H1 (cell line): ENCODE data around the gene MAGIX. TPM values are rescaled to one million over a fixed set of nuclear protein-coding genes. Genes with fewer than 3 reads are reported as not detected.
"Not testable (repeated sequence)": the region's sequence is repeated elsewhere in the genome, so short reads cannot be mapped to it uniquely, and the experiment has no call there.

Experiments
- CTCF ChIA-PET: fragments of 300-600 bp; sonication (Branson Sonifier 250); formaldehyde crosslinking; loops from one replicate; lab custom pipeline; 2021; ENCODE audit not compliant: partially characterized antibody; lab: Charles Lee
- POLR2A ChIA-PET: fragments of 300-600 bp; sonication (Branson Sonifier 250); formaldehyde crosslinking; loops from one replicate; lab custom pipeline; 2021; ENCODE audit warnings: inconsistent platforms; ENCODE audit not compliant: partially characterized antibody; lab: Charles Lee
- DNase-seq, 2 experiments: peaks; one replicate each; pipeline versions ENCODE4 v3.0.0 to v3.0.0-alpha.2; 2010 to 2022; ENCODE audit warnings: low spot score in 2 of 2, low read depth in 1 of 2, mixed read lengths in 1 of 2
- FAIRE-seq: peaks from 2 replicates; lab custom pipeline; 2011; peaks lifted over from hg19 to GRCh38; lab: Jason Lieb, UNC
- H2AFZ ChIP-seq: 2 replicates; pipeline ENCODE4 v1.8.1; 2012; ENCODE audit warnings: low read length, inconsistent platforms
- H2AK5ac ChIP-seq: 2 replicates; pipeline ENCODE4 v1.6.1; 2013; ENCODE audit warnings: low read depth, low read length
- H2BK120ac ChIP-seq: replicated peaks from 2 replicates; pipeline ENCODE3; 2013; ENCODE audit warnings: low read depth, low read length, inconsistent platforms
- H2BK12ac ChIP-seq: 2 replicates; pipeline ENCODE4 v1.6.1; 2013; ENCODE audit warnings: low read depth, low read length
- H2BK15ac ChIP-seq: 2 replicates; pipeline ENCODE4 v1.6.1; 2013; ENCODE audit warnings: low read length
- H2BK20ac ChIP-seq: 2 replicates; pipeline ENCODE4 v1.6.1; 2013; ENCODE audit warnings: low read length
- H2BK5ac ChIP-seq: 2 replicates; pipeline ENCODE4 v1.6.1; 2013; ENCODE audit warnings: low read depth, low read length
- H3K14ac ChIP-seq: 2 replicates; pipeline ENCODE4 v1.6.1; 2013; ENCODE audit warnings: inconsistent platforms; ENCODE audit not compliant: insufficient read length
- H3K18ac ChIP-seq: 2 replicates; pipeline ENCODE4 v1.6.1; 2013; ENCODE audit warnings: low read length; ENCODE audit errors: extremely low read depth
- H3K23ac ChIP-seq: 2 replicates; pipeline ENCODE4 v1.6.1; 2013; ENCODE audit warnings: inconsistent platforms; ENCODE audit not compliant: insufficient read length
- H3K23me2 ChIP-seq: 2 replicates; pipeline ENCODE4 v1.6.1; 2013; ENCODE audit warnings: low read depth, low read length
- H3K27ac ChIP-seq: 2 replicates; pipeline ENCODE4 v1.6.1; 2011; ENCODE audit warnings: low read depth, low read length, inconsistent platforms
- H3K27me3 ChIP-seq, 4 experiments: replicated peaks in 1 of 4; 1 replicate in 1 of 4; 2 replicates in 3 of 4; pipeline versions ENCODE4 v1.6.1 to v1.8.1; 2011 to 2013; ENCODE audit warnings: low read length in 3 of 4, mild to moderate bottlenecking in 3 of 4, inconsistent platforms in 2 of 4, mixed read lengths in 2 of 4, moderate library complexity in 1 of 4; ENCODE audit not compliant: control insufficient read depth in 3 of 4, insufficient read depth in 3 of 4; ENCODE audit errors: extremely low read depth in 1 of 4
- H3K36me3 ChIP-seq, 4 experiments: 2 replicates each; pipeline versions ENCODE4 v1.6.1 to v1.8.1; 2011 to 2013; ENCODE audit warnings: mild to moderate bottlenecking in 4 of 4, low read length in 3 of 4, moderate library complexity in 2 of 4, control low read depth in 1 of 4, inconsistent platforms in 1 of 4; ENCODE audit not compliant: insufficient read depth in 4 of 4, control insufficient read depth in 2 of 4
- H3K4ac ChIP-seq: replicated peaks from 2 replicates; pipeline ENCODE3; 2013; ENCODE audit warnings: low read length, low read depth, mixed read lengths, inconsistent platforms; ENCODE audit not compliant: insufficient read length
- H3K4me1 ChIP-seq, 4 experiments: replicated peaks in 1 of 4; 1 replicate in 1 of 4; 2 replicates in 3 of 4; pipeline versions ENCODE4 v1.6.1 to v1.8.1; 2011 to 2013; ENCODE audit warnings: low read length in 3 of 4, inconsistent platforms in 2 of 4, mixed read lengths in 1 of 4; ENCODE audit not compliant: insufficient read depth in 4 of 4, control insufficient read depth in 3 of 4
- H3K4me2 ChIP-seq, 2 experiments: 2 replicates each; pipeline versions ENCODE4 v1.6.1 to v1.8.1; 2011 to 2013; ENCODE audit warnings: low read depth in 2 of 2, low read length in 2 of 2, control low read depth in 1 of 2, inconsistent platforms in 1 of 2, mild to moderate bottlenecking in 1 of 2; ENCODE audit not compliant: insufficient read depth in 1 of 2
- H3K4me3 ChIP-seq, 4 experiments: fragments of 200-600, 300-600 bp in 1 of 4; sonication (generic), shearing (Covaris generic), sonication (Bioruptor Twin) in 1 of 4; 2 replicates each; pipeline versions ENCODE4 v1.5.1 to v1.8.1; 2011 to 2016; ENCODE audit warnings: low read length in 4 of 4, low read depth in 3 of 4, control low read depth in 2 of 4, inconsistent platforms in 2 of 4, mild to moderate bottlenecking in 2 of 4, mixed read lengths in 1 of 4, moderate library complexity in 1 of 4; ENCODE audit not compliant: insufficient read depth in 2 of 4; ENCODE audit errors: extremely low read depth in 1 of 4
- H3K56ac ChIP-seq: replicated peaks from 2 replicates; pipeline ENCODE3; 2013; ENCODE audit warnings: low read depth, mild to moderate bottlenecking, mixed read lengths, low read length, inconsistent platforms; ENCODE audit not compliant: insufficient read length
- H3K79me1 ChIP-seq: 2 replicates; pipeline ENCODE4 v1.6.1; 2013; ENCODE audit warnings: low read depth, low read length, control low read depth
- H3K79me2 ChIP-seq, 2 experiments: 2 replicates each; pipeline versions ENCODE4 v1.6.1 to v1.8.1; 2012 to 2013; ENCODE audit warnings: low read length in 2 of 2, mild to moderate bottlenecking in 2 of 2, inconsistent platforms in 1 of 2; ENCODE audit not compliant: insufficient read depth in 2 of 2, control insufficient read depth in 1 of 2
- H3K9ac ChIP-seq, 4 experiments: replicated peaks in 1 of 4; 1 replicate in 1 of 4; 2 replicates in 3 of 4; pipeline versions ENCODE4 v1.6.1 to v1.8.1; 2011 to 2013; ENCODE audit warnings: low read depth in 3 of 4, low read length in 3 of 4, control low read depth in 2 of 4, mild to moderate bottlenecking in 2 of 4, moderate library complexity in 2 of 4, inconsistent platforms in 1 of 4; ENCODE audit errors: extremely low read depth in 1 of 4
- H3K9me3 ChIP-seq, 2 experiments: 2 replicates each; pipeline versions ENCODE4 v1.6.1 to v1.8.1; 2012 to 2013; ENCODE audit warnings: mild to moderate bottlenecking in 2 of 2, moderate library complexity in 2 of 2, control low read depth in 1 of 2, inconsistent platforms in 1 of 2, low read depth in 1 of 2, low read length in 1 of 2, mixed read lengths in 1 of 2; ENCODE audit not compliant: insufficient read depth in 2 of 2
- H4K20me1 ChIP-seq, 2 experiments: replicated peaks in 1 of 2; 2 replicates each; pipeline versions ENCODE3 to v1.8.1; 2011 to 2013; ENCODE audit warnings: inconsistent platforms in 2 of 2, low read length in 2 of 2, mild to moderate bottlenecking in 1 of 2; ENCODE audit not compliant: insufficient read depth in 2 of 2, control insufficient read depth in 1 of 2
- H4K5ac ChIP-seq: 2 replicates; pipeline ENCODE4 v1.6.1; 2013; ENCODE audit warnings: low read length, low read depth, mixed read lengths, inconsistent platforms; ENCODE audit not compliant: insufficient read length
- H4K8ac ChIP-seq: 2 replicates; pipeline ENCODE4 v1.8.0; 2013; ENCODE audit warnings: mild to moderate bottlenecking, moderate library complexity, low read length, inconsistent platforms; ENCODE audit not compliant: insufficient read depth; ENCODE audit errors: extremely low read depth
- H4K91ac ChIP-seq: replicated peaks from 2 replicates; pipeline ENCODE3; 2013; ENCODE audit warnings: low read length, mixed read lengths, inconsistent platforms; ENCODE audit not compliant: insufficient read length
- WGBS, 2 experiments: shearing (Covaris generic) in 1 of 2; methylation state at CpG; one replicate each; pipeline versions ENCODE4 v1.1.6 to v1.1.7; 2013 to 2015; ENCODE audit warnings: low lambda C conversion rate in 2 of 2, mixed read lengths in 2 of 2, inconsistent platforms in 1 of 2, low coverage in 1 of 2, missing lambda C conversion rate in 1 of 2; ENCODE audit not compliant: insufficient replicate concordance in 2 of 2, insufficient coverage in 1 of 2, insufficient read length in 1 of 2; ENCODE audit errors: extremely low coverage in 1 of 2, missing lambda C conversion rate in 1 of 2; 5-methylcytosine and 5-hydroxymethylcytosine counted together
- polyA plus RNA-seq, 7 experiments: library from polyadenylated mRNA; depleted of rRNA in 3 of 7; stranded (reverse) in 5 of 7; unstranded in 2 of 7; fragments of >200 nt in 5 of 7; fragments of 200-250 nt in 2 of 7; gene quantifications; 1 replicate in 5 of 7; 2 replicates in 1 of 7; 4 replicates in 1 of 7; pipeline versions ENCODE4 v1.2.1 to v1.2.3, GENCODE V29; 2011 to 2013; ENCODE audit warnings: missing spikeins in 2 of 7, mixed read lengths in 2 of 7
- total RNA-seq: library from RNA; stranded (reverse); fragmentation: NEBNext Ultra II Directional; extraction: Animal tissue kit (Norgen Biotek cat#: 25700); gene quantifications from 2 replicates; pipeline ENCODE4 v1.2.1, GENCODE V29; 2021

The MAGIX gene
- total and polyA plus RNA-seq, 2 of the 8 experiments (the other 6 are each of a cell fraction or from before 2014, with no cell fraction given): 0.37 to 1.1 TPM

- H2BK120ac ChIP-seq, H3K27ac ChIP-seq, H3K23me2 ChIP-seq, FAIRE-seq, H2AFZ ChIP-seq, H2BK12ac ChIP-seq, H2AK5ac ChIP-seq, H3K14ac ChIP-seq, H3K56ac ChIP-seq, H3K4ac ChIP-seq, H4K20me1 ChIP-seq, H2BK15ac ChIP-seq, H3K4me2 ChIP-seq, H3K27me3 ChIP-seq, H2BK5ac ChIP-seq, H4K91ac ChIP-seq, H3K9ac ChIP-seq, H4K8ac ChIP-seq, H3K79me1 ChIP-seq, H2BK20ac ChIP-seq, H3K18ac ChIP-seq, H3K4me3 ChIP-seq, H3K36me3 ChIP-seq, DNase-seq, H3K79me2 ChIP-seq, POLR2A ChIA-PET, H3K9me3 ChIP-seq, H3K4me1 ChIP-seq, H3K23ac ChIP-seq, H4K5ac ChIP-seq: not testable (repeated sequence)
- WGBS, 2 experiments: 89% methylated on average over 15 of the region's 21 CpGs; no CpG with 5 or more reads in 1 of the 2 experiments
- CTCF ChIA-PET: interaction anchor here (1.1 kb wide), 1 partner anchor 11 kb away, joined by 3 read pairs; no protein-coding TSS in a partner anchor
Measured at GRCh38 chrX:49148390-49149100, 14.0 kb upstream of the MAGIX start.

- H3K4me1 ChIP-seq, H3K56ac ChIP-seq, H2BK15ac ChIP-seq, H3K79me2 ChIP-seq, H3K27ac ChIP-seq, H2AFZ ChIP-seq, H2BK12ac ChIP-seq, H4K91ac ChIP-seq, H3K4me2 ChIP-seq, H3K4me3 ChIP-seq, H3K18ac ChIP-seq, FAIRE-seq, H4K8ac ChIP-seq, H3K9ac ChIP-seq, H2BK120ac ChIP-seq, H3K36me3 ChIP-seq, H2BK5ac ChIP-seq, H3K79me1 ChIP-seq, H3K23me2 ChIP-seq, H2AK5ac ChIP-seq, H3K14ac ChIP-seq, POLR2A ChIA-PET, CTCF ChIA-PET, H3K9me3 ChIP-seq, H4K5ac ChIP-seq, DNase-seq, H2BK20ac ChIP-seq, H4K20me1 ChIP-seq, H3K27me3 ChIP-seq, H3K23ac ChIP-seq, H3K4ac ChIP-seq: not testable (repeated sequence)
- WGBS, 2 experiments: 95% methylated on average over 9 of the region's 14 CpGs; no CpG with 5 or more reads in 1 of the 2 experiments
Measured at GRCh38 chrX:49149291-49149690, 13.3 kb upstream of the MAGIX start.
